Keratinocyte (primary cell): ENCODE data around the gene MREG. TPM values are rescaled to one million over a fixed set of nuclear protein-coding genes. Genes with fewer than 3 reads are reported as not detected.

Experiments
- DNase-seq: peaks from one replicate; pipeline ENCODE4 v3.0.0-alpha.2; 2011; ENCODE audit warnings: low read depth, missing footprints, low spot score
- FAIRE-seq: peaks from 2 replicates; lab custom pipeline; 2011; peaks lifted over from hg19 to GRCh38; lab: Jason Lieb, UNC
- H2AFZ ChIP-seq: 2 replicates; pipeline ENCODE4 v1.6.0; 2012; ENCODE audit warnings: low read length, control low read depth, inconsistent platforms; ENCODE audit not compliant: control insufficient read depth
- H3K27ac ChIP-seq: 2 replicates; pipeline ENCODE4 v1.5.1; 2011; ENCODE audit warnings: low read length; ENCODE audit not compliant: control insufficient read depth, insufficient read depth
- H3K27me3 ChIP-seq: 3 replicates; pipeline ENCODE4 v1.6.0; 2011; ENCODE audit warnings: low read length; ENCODE audit not compliant: control insufficient read depth, insufficient read depth; ENCODE audit errors: extremely low read depth
- H3K36me3 ChIP-seq, 2 experiments: 2 replicates in 1 of 2; 3 replicates in 1 of 2; pipeline ENCODE4 v1.5.1; 2011; ENCODE audit warnings: low read length in 2 of 2, mild to moderate bottlenecking in 1 of 2; ENCODE audit not compliant: control insufficient read depth in 2 of 2, insufficient read depth in 2 of 2; ENCODE audit errors: extremely low read depth in 1 of 2
- H3K4me1 ChIP-seq: 3 replicates; pipeline ENCODE4 v1.5.1; 2011; ENCODE audit warnings: low read length; ENCODE audit not compliant: control insufficient read depth, insufficient read depth; ENCODE audit errors: extremely low read depth
- H3K4me2 ChIP-seq: 3 replicates; pipeline ENCODE4 v1.6.0; 2011; ENCODE audit warnings: low read depth, low read length; ENCODE audit not compliant: control insufficient read depth, insufficient read depth; ENCODE audit errors: extremely low read depth
- H3K4me3 ChIP-seq, 3 experiments: fragments of 200-600 bp in 1 of 3; sonication (generic) in 1 of 3; 2 replicates in 2 of 3; 3 replicates in 1 of 3; pipeline ENCODE4 v1.5.1; 2011 to 2016; ENCODE audit warnings: low read length in 3 of 3, mild to moderate bottlenecking in 3 of 3, control low read depth in 2 of 3, inconsistent platforms in 1 of 3, low read depth in 1 of 3, mixed read lengths in 1 of 3, mixed run types in 1 of 3, moderate library complexity in 1 of 3; ENCODE audit not compliant: control insufficient read depth in 2 of 3, insufficient read depth in 2 of 3; ENCODE audit errors: extremely low read depth in 1 of 3
- H3K79me2 ChIP-seq: 2 replicates; pipeline ENCODE4 v1.6.0; 2012; ENCODE audit warnings: low read length; ENCODE audit not compliant: control insufficient read depth, insufficient read depth
- H3K9ac ChIP-seq: 3 replicates; pipeline ENCODE4 v1.6.0; 2011; ENCODE audit warnings: low read length; ENCODE audit not compliant: control insufficient read depth, insufficient read depth; ENCODE audit errors: extremely low read depth
- H3K9me1 ChIP-seq: 3 replicates; pipeline ENCODE4 v1.6.0; 2011; ENCODE audit warnings: low read length; ENCODE audit not compliant: control insufficient read depth, insufficient read depth; ENCODE audit errors: extremely low read depth
- H3K9me3 ChIP-seq: 2 replicates; pipeline ENCODE4 v1.5.1; 2012; ENCODE audit warnings: low read depth, low read length; ENCODE audit not compliant: control insufficient read depth
- H4K20me1 ChIP-seq: 3 replicates; pipeline ENCODE4 v1.6.0; 2011; ENCODE audit warnings: low read length; ENCODE audit not compliant: control insufficient read depth, insufficient read depth; ENCODE audit errors: extremely low read depth
- CTCF ChIP-seq, 3 experiments: IDR thresholded peaks in 1 of 3; conservative IDR thresholded peaks in 1 of 3; optimal IDR thresholded peaks in 1 of 3; 2 replicates in 2 of 3; 3 replicates in 1 of 3; pipeline versions ENCODE3 to v1.5.1; 2011; ENCODE audit warnings: low read length in 3 of 3, mild to moderate bottlenecking in 3 of 3, moderate library complexity in 2 of 3, control low read depth in 1 of 3, inconsistent platforms in 1 of 3; ENCODE audit not compliant: insufficient read depth in 2 of 3; ENCODE audit errors: extremely low read depth in 1 of 3
- EZH2 ChIP-seq: IDR thresholded peaks from one replicate; pipeline ENCODE4 v1.6.1; 2012; ENCODE audit warnings: inconsistent platforms, mild to moderate bottlenecking, low read length, moderate library complexity
- dilution Hi-C: fragments of 300-500 bp; cut with MboI; formaldehyde crosslinking; loops from one replicate; pipeline ENCODE4 v1.7.0; 2020; ENCODE audit warnings: low sequenced_read_pairs; ENCODE audit not compliant: extremely low pct_ligation_motif_present
- polyA plus RNA-seq, 5 experiments: library from polyadenylated mRNA; depleted of rRNA in 3 of 5; stranded (reverse) in 3 of 5; stranded (forward) in 1 of 5; unstranded in 1 of 5; fragments of >200 nt; gene quantifications; 1 replicate in 1 of 5; 2 replicates in 3 of 5; 3 replicates in 1 of 5; pipeline versions ENCODE4 v1.2.1 to v1.2.3, GENCODE V29; 2011 to 2012; ENCODE audit warnings: missing spikeins in 2 of 5, low read depth in 1 of 5, low replicate concordance in 1 of 5

Gene MREG
- polyA plus RNA-seq, 1 donor (not counting 4 experiments of a cell fraction or from before 2014, with no cell fraction given) = 32.9 TPM

- Histone ChIP-seq H3K27ac (no peak overlapping the region), H3K9me1 (no peaks in the 10 kb centered on the region), H3K9me3 (no peaks in the 10 kb centered on the region), H3K9ac (no peak overlapping the region), H3K4me2 (no peak overlapping the region), H3K4me3 (no peak overlapping the region), H4K20me1 (no peaks in the 10 kb centered on the region), H3K27me3 (no peaks in the 10 kb centered on the region), H3K79me2 (peaks cover 3% of the 10 kb centered on the region), H3K36me3 (no peaks in the 10 kb centered on the region), H3K4me1 (no peaks in the 10 kb centered on the region), H2AFZ (no peak overlapping the region)
- TF ChIP-seq EZH2 = no peak
- no peak for TF ChIP-seq CTCF (optimal IDR thresholded peaks at IDR 0.05 in 1 of 3, IDR thresholded peaks at IDR 0.05 in 1 of 3, conservative IDR thresholded peaks at IDR 0.05 in 1 of 3; ENCODE audit: extremely low read depth in 1 of 3, insufficient read depth in 2 of 3, low read length in 3 of 3)
- dilution Hi-C loops = no loop called here
- no peak for DNase-seq
- no peak for FAIRE-seq
These were observed 60.3 kb downstream of the MREG start for GRCh38 chr2:215952860-215953637.

GRCh38 chr2:215951558-215951957 lies 61.8 kb downstream of the MREG start:
- DNase-seq (no peak), FAIRE-seq (no peak)
- H3K27ac ChIP-seq = no peak overlapping the region
- no peak for TF ChIP-seq EZH2
- TF ChIP-seq CTCF (optimal IDR thresholded peaks at IDR 0.05 in 1 of 3, IDR thresholded peaks at IDR 0.05 in 1 of 3, conservative IDR thresholded peaks at IDR 0.05 in 1 of 3; ENCODE audit: extremely low read depth in 1 of 3, insufficient read depth in 2 of 3, low read length in 3 of 3) = no peak
- H3K9me3 ChIP-seq = no peaks in the 10 kb centered on the region
- no peak overlapping the region for H2AFZ ChIP-seq
- no peaks in the 10 kb centered on the region for H3K27me3 ChIP-seq
- no peaks in the 10 kb centered on the region for H3K9me1 ChIP-seq
- no peaks in the 10 kb centered on the region for H3K4me1 ChIP-seq
- no peaks in the 10 kb centered on the region for H3K36me3 ChIP-seq
- peaks cover 3% of the 10 kb centered on the region for H3K79me2 ChIP-seq
- no peak overlapping the region for H3K4me3 ChIP-seq
- no peaks in the 10 kb centered on the region for H4K20me1 ChIP-seq
- H3K9ac ChIP-seq = no peak overlapping the region
- dilution Hi-C loops = no loop called here
- no peak overlapping the region for H3K4me2 ChIP-seq
